GM19372 (cell line): Measurements from ENCODE around the gene PRELID2.
"Not testable (repeated sequence)": the region's sequence is repeated elsewhere in the genome, so short reads cannot be mapped to it uniquely, and the experiment has no call there.

Experiments used
- ATAC-seq: cut with Tn5 transposase; IDR thresholded peaks from one replicate; pipeline ENCODE4 v1.9.1; 2021; ENCODE audit warnings: mild to moderate bottlenecking, low read depth, moderate library complexity; ENCODE audit not compliant: unreplicated experiment

Gene PRELID2

DNA sequence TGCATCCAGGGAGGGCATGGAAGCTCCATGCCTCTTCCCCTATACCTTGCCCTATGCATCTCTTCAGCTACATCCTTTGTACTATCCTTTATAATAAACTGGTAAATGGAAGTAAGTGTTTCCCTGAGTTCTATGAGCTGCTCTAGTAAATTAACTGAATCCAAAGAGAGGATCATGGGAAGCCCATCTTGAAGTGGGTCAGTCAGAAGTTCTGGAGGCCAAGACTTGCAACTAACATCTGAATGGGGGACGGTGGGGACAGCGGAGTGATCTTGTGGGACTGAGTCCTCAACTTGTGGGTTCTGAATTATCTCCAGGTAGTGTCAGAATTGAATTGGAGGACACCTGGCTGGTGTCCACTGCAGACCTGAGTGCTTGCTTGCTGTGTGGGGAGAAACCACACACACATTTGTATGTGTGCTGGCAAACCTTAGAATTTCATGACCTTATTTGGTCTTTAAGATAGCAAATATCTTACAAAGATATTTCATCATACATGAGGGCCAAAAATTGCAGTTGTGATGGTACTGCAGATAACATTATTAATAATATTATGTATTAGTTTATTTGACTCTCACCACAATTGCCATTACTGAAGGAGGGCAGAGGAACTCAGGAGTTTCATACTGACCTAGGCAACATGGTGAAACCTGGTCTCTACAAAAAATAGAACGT lies 5.5 kb upstream of the PRELID2 start:
- ATAC-seq: no peak

DNA sequence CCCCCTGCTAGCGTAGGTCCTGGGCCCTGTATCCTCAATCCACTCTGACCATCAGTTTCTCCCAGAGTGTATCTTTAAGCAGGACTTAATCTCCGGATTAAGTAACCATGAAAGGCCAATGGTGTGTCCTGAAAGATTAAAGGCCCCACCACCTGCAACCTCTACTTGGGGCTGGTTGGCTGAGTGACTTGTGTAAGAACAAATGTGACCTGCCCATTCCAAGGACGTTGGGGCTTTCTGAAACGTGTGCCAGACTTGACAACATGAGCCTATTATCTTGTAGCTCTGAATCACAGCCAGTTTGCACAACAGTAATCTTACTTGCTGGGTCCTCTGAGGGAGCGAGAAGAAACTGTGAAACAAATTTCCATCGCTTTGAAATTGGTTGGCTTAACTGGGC lies 3.1 kb upstream of the PRELID2 start:
- no peak for ATAC-seq

DNA sequence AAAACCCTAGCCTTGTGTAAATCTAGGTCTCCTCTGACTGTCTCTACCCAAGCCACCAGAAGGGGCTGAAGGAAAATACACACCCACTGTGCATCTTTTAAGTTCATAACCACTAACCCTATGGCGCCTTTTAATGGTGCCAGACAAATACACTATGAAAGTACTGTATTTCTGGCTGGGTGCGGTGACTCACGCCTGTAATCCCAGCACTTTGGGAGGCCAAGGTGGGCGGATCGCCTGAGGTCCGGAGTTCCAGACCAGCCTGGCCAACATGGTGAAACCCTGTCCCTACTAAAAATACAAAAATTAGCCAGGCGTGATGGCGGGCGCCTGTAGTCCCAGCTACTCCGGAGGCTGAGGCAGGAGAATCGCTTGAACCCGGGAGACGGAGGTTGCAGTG lies 1.1 kb upstream of the PRELID2 start:
- ATAC-seq: not testable (repeated sequence)

DNA sequence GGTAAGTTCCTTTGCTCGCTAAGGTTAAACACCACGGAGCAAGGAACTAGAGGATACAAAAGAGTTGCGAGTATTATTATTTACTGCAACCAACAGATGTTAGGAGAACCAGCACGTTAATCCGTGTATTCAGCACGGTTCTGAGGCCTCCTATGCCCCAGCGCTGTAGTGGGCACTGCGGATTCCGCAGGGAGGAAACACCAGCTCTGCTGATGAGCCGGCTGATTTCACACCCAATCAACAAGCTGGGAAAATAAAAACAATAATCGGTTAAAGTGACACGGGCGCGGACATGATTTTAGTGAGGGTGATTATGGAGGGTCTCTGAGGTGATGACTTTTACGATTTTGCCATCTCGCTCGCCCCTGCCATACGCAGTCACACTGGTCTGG lies 702 bp upstream of the PRELID2 start:
- no peak for ATAC-seq

DNA sequence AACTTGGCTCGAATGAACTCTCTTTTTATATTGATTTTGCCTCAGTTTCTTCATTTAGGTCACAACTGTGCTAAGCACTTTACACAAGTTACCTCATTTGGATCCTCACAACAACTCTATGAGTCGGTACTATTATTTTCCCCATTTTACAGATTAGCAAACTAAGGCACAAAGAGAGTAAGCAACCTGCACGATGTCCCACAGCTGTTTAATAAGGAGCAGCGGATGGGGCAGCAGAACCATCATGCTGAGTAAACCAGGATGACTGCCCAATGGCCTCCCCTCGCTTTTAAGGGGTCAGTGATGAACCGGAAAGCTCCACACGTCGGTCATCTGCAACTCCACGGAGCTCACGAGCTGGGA lies 607 bp downstream of the PRELID2 start:
- ATAC-seq: no peak

DNA sequence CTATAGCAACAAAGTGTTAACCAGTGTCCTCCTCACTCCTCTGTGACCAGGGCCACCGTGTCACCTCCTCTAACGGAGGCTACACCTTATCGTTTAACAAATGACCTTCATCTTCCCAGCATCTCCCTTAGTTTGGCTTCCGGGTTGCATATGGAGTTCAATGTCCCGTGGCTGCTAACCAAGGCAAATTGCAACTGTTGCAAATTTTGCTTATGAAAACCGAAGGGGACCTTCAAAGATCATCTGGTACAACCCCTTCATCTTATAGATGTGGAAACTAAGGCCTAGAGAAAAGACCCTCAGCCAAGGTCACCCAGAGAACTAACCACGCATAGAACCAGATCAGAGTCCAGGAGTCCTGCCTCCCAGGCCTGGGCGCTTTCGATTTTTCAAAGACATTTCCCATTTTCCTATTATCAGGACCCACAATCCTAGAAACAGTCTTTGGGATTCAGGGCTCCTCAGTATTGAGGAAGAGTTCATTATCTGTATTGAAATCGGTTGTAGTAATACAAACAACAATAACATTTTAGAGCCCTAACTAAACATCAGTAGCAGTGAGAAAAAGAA lies 1.4 kb downstream of the PRELID2 start:
- ATAC-seq: no peak

DNA sequence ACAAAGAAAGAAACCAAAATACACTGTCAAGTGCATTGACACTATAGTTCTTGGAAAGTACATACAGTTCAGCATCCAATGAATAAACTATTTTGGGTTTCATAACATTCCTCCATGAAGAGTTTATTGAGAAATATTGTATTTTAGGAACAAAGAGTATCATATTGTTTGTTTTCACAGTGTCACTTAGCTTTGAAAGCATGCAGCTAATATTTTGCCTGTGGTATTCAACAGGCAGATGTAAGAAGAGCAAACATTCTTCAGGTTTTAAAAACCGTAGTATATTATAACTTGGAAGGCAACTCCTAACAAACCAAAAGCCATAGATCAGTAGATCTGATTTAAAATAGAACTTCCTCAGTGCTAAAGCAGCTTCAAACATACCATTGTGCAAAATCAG lies 4.5 kb downstream of the PRELID2 start:
- no peak for ATAC-seq

DNA sequence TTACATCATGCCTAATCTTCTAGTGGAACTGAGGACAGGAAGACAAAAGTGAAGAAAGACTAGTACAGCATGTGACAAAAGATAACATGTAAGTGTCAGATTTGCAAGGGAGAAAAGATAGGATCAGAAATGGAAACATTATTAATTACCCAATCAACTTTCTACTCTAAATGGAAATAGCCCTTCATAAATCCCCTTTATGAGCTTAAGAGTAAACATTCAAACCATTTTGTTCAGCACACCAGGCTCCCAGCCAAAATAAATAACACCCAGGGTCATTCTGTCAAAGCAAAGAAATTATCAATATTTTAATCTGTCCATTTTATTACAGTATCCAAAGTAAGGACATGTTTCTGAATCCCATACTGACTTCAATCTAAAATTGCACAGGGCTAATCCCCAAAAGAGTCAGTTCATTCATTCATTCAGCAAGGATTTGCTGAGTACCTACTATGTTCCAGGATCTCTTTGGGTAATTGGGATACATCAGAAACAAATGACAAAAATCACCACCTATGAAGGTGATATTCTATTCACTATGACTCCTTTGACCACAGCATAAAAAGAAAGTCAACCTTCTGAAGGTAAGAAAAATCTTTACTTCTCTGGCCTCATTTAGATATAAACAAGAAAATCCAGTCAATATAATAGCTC lies 5.3 kb downstream of the PRELID2 start:
- ATAC-seq: no peak

DNA sequence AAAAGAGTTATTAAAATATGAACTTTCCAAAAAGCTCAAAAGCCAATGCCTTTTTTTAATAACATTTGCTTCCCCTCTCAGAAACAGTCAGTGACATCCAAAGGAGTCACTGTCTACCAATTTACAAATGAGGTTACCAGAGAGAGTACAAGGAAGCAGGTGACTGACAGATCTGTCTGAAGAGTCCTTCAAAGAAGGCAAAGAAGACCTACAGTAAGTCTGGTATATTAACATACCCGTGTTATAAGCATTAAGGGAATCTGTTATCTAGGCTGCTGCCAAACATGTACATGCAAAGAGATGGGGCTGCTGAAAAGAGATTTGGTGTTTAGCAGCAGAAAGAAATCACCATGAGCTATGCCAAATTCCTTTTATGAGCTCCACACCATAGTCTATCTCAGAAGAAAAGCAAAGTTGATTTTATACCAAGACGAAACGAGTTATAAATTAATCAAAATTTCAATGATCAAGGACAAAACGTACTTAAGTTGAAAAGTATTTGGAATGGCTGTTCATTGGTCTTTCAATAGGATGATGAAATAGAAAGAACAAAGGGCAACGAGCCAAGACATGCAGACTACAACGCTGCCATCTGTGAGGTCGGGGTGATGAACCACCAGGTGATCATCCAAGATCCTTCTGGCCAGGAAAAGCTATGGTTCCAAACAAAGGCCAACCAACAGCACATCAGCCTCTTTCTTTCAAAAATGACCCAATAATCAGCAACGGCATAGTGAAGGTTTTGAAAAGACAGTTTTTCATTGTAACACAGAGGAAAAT lies 8.1 kb downstream of the PRELID2 start:
- ATAC-seq: no peak

DNA sequence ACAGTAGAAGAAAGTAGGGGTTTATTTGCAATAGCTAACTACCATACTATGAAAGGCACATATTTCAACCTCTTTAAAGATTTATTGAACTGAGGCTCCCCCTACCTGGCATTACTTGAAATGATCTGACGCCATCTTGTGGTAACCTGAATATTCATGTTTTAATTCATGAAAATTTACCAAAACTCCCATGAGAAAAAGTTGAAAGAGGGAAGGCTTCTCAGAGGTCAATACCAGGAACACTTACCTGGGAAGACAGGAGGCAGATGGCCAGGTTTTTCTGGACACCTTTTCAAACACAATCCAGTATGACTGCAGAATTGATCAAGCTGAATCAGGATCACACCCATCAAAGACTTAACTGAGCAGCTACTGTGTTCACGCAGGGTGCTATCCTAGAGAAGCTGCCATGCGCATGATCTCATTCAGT lies 9.4 kb downstream of the PRELID2 start:
- ATAC-seq: peak; percentile 58

DNA sequence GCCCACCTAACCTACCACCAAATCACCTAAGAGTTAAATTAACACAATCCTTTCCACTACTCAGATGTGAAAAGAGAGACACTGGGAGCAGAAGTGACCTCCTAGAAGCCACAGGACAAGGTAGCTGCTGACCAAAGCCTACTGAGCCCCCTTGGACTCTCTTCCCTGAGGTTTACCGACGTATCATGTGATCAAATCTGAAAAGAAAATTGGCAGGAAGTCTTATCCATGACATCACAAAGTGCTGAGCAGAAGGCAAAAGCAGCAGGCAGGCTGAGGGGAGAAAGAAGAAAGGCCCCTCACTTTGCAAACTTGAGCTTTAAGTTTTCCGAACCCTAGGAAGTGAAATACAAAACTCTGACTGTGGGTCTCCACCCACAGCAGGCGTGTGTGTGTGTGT lies 11.1 kb downstream of the PRELID2 start:
- ATAC-seq: no peak

DNA sequence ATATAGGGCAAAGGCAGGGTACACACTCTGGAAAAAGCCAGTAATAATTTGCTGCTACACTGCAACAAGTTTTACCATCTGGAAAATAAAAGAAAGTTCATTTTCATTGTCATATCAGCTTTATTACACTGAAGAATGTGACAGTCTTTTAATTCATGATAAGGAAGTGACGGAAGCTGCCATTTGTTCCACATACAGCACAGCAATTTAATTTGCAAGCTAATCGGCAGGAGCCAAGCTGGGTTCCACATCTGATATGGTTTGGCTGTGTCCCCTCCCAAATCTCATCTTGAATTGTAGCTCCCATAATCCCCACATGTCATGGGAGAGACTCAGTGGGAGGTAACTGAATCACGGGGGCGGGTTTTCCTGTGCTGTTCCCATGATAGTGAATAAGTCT lies 16.5 kb downstream of the PRELID2 start:
- ATAC-seq: no peak

DNA sequence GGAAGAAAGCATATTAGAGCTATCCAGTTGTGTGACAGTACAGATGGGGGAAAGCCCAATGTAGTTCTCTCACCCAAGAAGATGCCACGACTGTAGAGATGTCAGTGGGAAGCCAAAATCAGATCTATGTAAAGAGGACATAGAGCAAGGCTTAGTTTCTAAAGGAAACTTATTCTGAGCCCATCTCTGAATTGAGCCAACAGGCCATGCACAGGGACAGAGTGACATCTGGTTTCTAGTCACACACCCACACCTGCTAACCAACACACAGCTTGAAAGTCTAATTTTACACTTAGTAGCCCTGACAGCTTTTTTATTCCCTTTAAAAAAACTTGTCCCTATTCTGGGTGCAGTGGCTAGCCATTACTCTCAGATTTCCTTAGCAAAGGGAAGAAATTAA lies 22.3 kb downstream of the PRELID2 start:
- ATAC-seq: no peak

DNA sequence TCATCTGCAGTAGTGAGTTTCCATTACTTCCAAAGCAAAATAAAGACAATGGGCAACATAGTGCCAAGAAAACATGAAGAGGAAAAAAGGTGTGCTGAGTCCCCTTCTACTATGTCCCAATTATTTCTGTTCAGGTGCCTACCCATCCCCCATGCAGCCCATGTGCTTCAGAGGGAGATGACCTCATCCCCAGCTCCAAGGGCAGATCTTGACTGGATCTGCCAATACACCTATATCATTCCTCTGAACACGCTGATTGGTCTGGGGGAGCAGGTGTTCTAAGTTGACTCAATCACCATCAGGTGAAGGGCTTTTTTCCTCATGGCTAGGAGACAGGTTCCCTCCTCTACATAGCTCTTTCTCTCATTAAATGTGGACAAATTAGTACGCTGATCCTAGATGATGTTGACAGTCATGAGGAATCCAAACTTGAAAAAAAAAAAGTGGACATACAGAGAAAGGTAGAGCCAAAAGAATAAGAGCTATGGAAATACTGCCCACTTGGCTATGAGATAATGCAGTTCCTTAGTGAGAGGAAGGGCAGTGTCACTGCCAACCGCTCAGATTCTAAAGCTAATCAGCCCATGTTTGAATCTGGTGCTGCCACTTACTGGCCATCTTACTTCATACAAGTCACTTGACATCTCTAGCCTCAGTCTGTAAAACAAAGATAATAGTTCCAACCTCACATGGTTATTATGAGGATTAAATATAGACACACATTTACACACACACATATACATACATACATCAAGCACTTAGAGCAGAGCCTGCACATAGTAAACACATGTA lies 23.1 kb downstream of the PRELID2 start:
- ATAC-seq: no peak

DNA sequence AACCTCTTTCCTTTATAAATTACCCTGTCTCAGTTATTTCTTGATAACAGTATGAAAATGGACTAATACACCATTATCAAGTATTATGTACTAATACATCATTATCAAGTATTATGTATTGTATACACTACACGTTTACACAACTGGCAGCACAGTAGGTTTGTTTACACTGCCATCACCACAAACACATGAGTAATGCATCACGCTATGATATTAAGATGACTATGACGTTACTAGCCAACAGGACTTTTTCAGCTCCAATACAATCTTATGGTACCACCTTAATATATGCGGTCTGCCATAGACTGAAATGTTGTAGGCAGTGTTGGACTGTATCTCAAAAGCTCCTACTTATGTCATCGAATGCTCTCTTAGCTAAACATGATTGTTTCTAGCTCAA lies 28.2 kb downstream of the PRELID2 start:
- no peak for ATAC-seq

DNA sequence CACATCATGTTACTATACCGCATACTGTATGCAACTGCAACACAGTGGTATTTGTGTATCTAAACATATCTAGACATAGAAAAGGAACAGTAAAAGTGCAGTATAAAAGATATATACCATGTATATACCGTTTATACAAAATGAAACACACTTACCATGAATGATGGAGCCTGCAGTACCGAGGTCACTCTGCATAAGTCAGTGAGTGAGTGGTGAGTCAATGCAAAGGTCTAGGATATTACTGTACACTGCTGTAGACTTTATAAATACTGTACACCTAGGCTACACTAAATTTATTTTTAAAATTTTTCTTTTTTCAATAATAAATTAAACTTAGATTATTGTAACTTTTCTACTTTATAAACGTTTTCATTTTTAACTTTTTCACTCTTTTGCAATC lies 29.3 kb downstream of the PRELID2 start:
- ATAC-seq: no peak

DNA sequence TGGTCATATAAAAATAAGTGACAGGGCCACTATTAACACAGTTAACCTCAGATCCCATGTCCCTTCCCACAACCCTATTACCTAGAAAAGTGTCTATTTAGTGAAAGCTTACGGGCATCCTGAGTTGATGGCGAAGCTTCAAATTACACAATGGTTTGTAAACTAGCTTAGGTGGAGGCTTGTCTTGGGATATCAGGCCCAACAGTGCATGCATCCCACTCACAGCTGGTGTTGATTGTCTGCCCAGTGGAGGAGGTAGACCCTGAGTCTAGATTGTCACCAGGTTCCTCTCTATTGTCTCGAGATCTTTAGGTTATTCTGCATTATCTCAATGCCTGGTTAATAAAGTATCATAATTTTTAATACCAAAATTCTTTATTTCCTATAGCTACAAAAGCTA lies 30.4 kb downstream of the PRELID2 start:
- ATAC-seq: no peak

DNA sequence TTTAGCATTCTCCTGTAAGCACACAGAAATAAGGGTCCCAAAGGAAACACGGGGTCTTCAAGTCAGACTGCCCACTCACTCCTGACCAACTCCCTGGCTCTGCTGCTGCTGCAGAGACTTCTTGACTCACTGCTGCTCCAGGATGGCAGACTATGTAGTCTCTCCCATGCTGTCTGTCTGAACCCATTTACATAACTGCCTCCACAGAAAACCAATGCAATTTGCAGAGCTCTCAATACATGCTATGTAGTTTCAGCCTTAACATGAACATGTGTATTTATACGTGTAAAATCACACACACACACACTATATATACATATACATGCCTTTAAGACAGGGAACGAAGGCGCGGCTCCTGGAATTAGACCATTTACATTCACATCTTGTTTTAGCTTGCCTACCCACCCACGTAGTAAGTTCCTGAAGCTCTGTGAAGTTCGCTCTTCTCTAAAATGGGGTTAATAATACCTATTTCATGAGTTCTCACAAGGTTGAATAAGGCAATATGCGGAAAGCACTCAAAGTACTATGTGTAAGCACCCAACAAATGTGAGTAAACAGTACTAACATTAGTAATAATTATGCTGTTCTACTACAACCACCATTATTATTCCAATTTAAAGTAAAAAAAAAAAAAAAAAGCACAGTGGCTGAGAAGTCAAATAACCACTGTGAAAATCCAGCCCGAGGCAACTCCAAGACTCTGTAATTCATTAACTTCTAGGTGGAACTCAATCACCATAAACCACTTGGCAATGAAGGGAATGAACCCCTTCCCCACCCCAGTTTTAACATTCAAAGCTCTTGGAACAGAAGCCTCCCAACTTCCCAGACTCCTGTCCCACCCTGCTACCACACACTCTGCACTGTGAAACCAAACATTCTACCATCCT lies 31.8 kb downstream of the PRELID2 start:
- no peak for ATAC-seq

DNA sequence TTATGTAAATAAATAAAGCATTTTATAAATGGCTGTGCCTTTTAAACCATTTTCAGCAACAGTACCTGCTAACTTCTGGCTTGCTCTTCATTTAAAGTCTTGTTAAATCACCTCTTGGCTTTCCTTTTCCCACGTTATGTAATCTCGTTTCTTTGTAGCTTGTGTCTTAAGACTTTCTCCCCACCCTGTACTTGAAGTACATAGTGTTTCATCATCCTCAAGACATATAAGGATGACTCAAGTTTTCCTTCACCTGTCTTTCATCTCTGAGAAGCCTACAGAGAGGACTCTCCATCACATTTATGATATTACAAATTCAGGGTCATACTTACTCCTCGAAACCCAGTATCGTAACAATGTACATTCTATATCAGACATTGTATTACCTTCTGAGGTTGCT lies 33.9 kb downstream of the PRELID2 start:
- no peak for ATAC-seq

DNA sequence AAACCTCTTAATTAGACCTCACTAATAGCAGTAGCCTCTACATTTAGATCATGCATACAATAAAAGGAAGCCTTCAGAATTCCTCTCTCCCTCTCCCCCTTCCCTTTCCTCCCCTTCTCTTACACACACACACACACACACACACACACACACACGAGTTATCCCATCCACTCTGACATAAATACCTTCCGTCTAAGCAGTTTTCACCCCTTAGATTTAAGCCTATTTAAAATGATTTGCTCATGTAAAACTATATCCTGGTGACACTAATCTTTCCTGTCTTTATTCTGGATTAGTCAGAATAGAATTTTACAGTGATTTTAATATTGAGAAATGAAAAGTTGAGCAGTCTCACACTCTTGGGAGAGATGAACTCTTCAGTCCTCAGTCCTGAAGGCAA lies 35.0 kb downstream of the PRELID2 start:
- ATAC-seq: no peak
